Measurements from ENCODE around the gene EPHA3.

The EPHA3 gene

DNA sequence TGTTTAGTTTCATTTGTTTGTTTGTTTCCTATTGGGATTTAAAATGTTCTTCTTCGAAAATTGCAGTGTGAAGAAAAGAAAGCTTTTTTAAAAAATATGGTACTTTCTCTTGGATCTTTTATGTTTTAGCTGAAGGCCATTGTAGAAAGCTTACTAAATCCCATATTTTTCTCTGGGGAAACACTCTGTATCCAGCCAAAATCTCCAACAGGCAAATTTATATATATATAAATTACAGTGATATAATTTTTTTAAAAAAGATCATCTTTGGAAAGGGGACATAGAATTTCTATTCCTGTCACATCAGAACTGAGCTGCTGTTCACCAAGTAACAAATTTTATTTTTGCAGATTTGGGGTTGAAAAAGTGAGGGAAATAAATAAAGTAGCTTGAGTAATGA lies 19.6 kb upstream of the EPHA3 start:
- no peak overlapping the region for H3K27ac ChIP-seq
- no peak for TF ChIP-seq ZFX (IDR thresholded peaks at IDR 0.05)
- no peak for TF ChIP-seq CTCF (conservative IDR thresholded peaks at IDR 0.05)

GRCh38 chr3:89098173-89098572 lies 9.2 kb upstream of the EPHA3 start:
- no peak for TF ChIP-seq ZFX (IDR thresholded peaks at IDR 0.05)
- no peak overlapping the region for H3K27ac ChIP-seq

GRCh38 chr3:89098964-89099585 lies 8.3 kb upstream of the EPHA3 start:
- no peak overlapping the region for H3K27ac ChIP-seq
- TF ChIP-seq ZFX (IDR thresholded peaks at IDR 0.05) (no peak), CTCF (conservative IDR thresholded peaks at IDR 0.05) (peak; percentile 95)

GRCh38 chr3:89101251-89101650 lies 6.2 kb upstream of the EPHA3 start:
- H3K27ac ChIP-seq = no peak overlapping the region
- TF ChIP-seq ZFX (IDR thresholded peaks at IDR 0.05) (no peak), CTCF (conservative IDR thresholded peaks at IDR 0.05) (no peak)

- no peak for TF ChIP-seq CTCF (conservative IDR thresholded peaks at IDR 0.05)
- no peak overlapping the region for H3K27ac ChIP-seq
These were observed 5.5 kb upstream of the EPHA3 start for GRCh38 chr3:89101921-89102320.

- no peak overlapping the region for H3K27ac ChIP-seq
- TF ChIP-seq CTCF (conservative IDR thresholded peaks at IDR 0.05) (no peak), ZFX (IDR thresholded peaks at IDR 0.05) (no peak)
These were observed 2.9 kb upstream of the EPHA3 start for GRCh38 chr3:89104499-89104898.

GRCh38 chr3:89105503-89105902 lies 1.9 kb upstream of the EPHA3 start:
- no peak overlapping the region for H3K27ac ChIP-seq
- no peak for TF ChIP-seq CTCF (conservative IDR thresholded peaks at IDR 0.05)

DNA sequence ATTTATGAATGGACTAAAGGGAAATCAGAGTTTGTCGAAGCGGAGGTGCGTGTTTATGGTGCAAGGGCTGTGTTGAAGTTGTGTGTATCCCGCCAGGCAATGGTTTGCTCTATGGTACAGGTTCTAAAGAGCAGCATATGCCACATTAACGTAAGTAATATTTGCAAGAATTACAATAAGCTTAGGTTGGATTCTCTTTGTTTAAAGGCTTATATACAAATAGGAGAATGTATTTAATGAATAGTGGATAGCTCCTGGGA lies 800 bp downstream of the EPHA3 start:
- TF ChIP-seq ZFX (IDR thresholded peaks at IDR 0.05) (no peak), CTCF (conservative IDR thresholded peaks at IDR 0.05) (no peak)
- H3K27ac ChIP-seq = no peak overlapping the region

Measured in C4-2B (cell line).